HL-60/S4 treated with phorbol 12-myristate 13-acetate at 8.2 ng/mL for 4 days and 3 days (cell line): ENCODE results near the gene COLQ.
"Not testable (repeated sequence)": the region's sequence is repeated elsewhere in the genome, so short reads cannot be mapped to it uniquely, and the experiment has no call there.

Source experiments
- in situ Hi-C: fragments of 300-500 bp; cut with MboI; formaldehyde crosslinking; loops from 2 replicates; pipeline ENCODE4 v1.15.0; 2022; ENCODE audit warnings: low sequenced_read_pairs

The COLQ gene

GRCh38 chr3:15493436-15493835, 28.1 kb downstream of the COLQ start:
- in situ Hi-C loops, result no loop called here

- in situ Hi-C loops, result no loop called here
Observed at GRCh38 chr3:15492847-15493360, 28.6 kb downstream of the COLQ start.

GRCh38 chr3:15491143-15491542, 30.4 kb downstream of the COLQ start:
- in situ Hi-C loops, result no loop called here

GRCh38 chr3:15490158-15490557, 31.3 kb downstream of the COLQ start:
- in situ Hi-C loops, result no loop called here

GRCh38 chr3:15488002-15488401, 33.5 kb downstream of the COLQ start:
- in situ Hi-C loops, result no loop called here

- in situ Hi-C loops, result no loop called here
Observed at GRCh38 chr3:15486979-15487378, 34.5 kb downstream of the COLQ start.

GRCh38 chr3:15486020-15486419, 35.5 kb downstream of the COLQ start:
- in situ Hi-C loops, result no loop called here

- in situ Hi-C loops, result not testable (repeated sequence)
Observed at GRCh38 chr3:15484551-15484950, 37.0 kb downstream of the COLQ start.

- in situ Hi-C loops, result no loop called here
Observed at GRCh38 chr3:15479400-15480224, 41.9 kb downstream of the COLQ start.

- in situ Hi-C loops, result no loop called here
Observed at GRCh38 chr3:15478640-15478979, 42.9 kb downstream of the COLQ start.

- in situ Hi-C loops, result no loop called here
Observed at GRCh38 chr3:15477951-15478639, 43.4 kb downstream of the COLQ start.

- in situ Hi-C loops, result no loop called here
Observed at GRCh38 chr3:15476378-15476777, 45.1 kb downstream of the COLQ start.

GRCh38 chr3:15475161-15475560, 46.3 kb downstream of the COLQ start:
- in situ Hi-C loops, result no loop called here

- in situ Hi-C loops, result no loop called here
Observed at GRCh38 chr3:15471861-15472260, 49.6 kb downstream of the COLQ start.

GRCh38 chr3:15470849-15471248, 50.7 kb downstream of the COLQ start:
- in situ Hi-C loops, result no loop called here

GRCh38 chr3:15470261-15470660, 51.2 kb downstream of the COLQ start:
- in situ Hi-C loops, result no loop called here

GRCh38 chr3:15467227-15468181, 54.0 kb downstream of the COLQ start:
- in situ Hi-C loops, result no loop called here

GRCh38 chr3:15465876-15466585, 55.5 kb downstream of the COLQ start:
- in situ Hi-C loops, result no loop called here

- in situ Hi-C loops, result no loop called here
Observed at GRCh38 chr3:15462451-15462850, 59.1 kb downstream of the COLQ start.

- in situ Hi-C loops, result no loop called here
Observed at GRCh38 chr3:15460891-15461531, 60.5 kb downstream of the COLQ start.
